Measurements from ENCODE around the gene TOR2A. TPM values are rescaled to one million over a fixed set of nuclear protein-coding genes. Genes with fewer than 3 reads are reported as not detected.

TOR2A gene
- total RNA-seq, 1 donor from 2014 or later, result 27.5 TPM

GRCh38 chr9:127726871-127727270 lies 8.2 kb downstream of the TOR2A start:
- H3K4me3 Mint-ChIP-seq (ENCODE audit: unreplicated experiment), result no peak overlapping the region
- H3K36me3 Mint-ChIP-seq (ENCODE audit: unreplicated experiment), result no peaks in the 10 kb centered on the region
- TF ChIP-seq CTCF (IDR thresholded peaks at IDR 0.05; ENCODE audit: partially characterized antibody, unreplicated experiment), result no peak
- peaks cover 4% of the 10 kb centered on the region for H3K9me3 Mint-ChIP-seq (ENCODE audit: unreplicated experiment)
- peaks cover 2% of the 10 kb centered on the region for H3K4me1 Mint-ChIP-seq (ENCODE audit: low read depth, unreplicated experiment)
- no peak for DNase-seq
- no peaks in the 10 kb centered on the region for H3K27me3 Mint-ChIP-seq (ENCODE audit: unreplicated experiment)
- H3K27ac Mint-ChIP-seq (ENCODE audit: unreplicated experiment), result no peak overlapping the region

- Mint-ChIP-seq H3K9me3 (ENCODE audit: unreplicated experiment) (peaks cover 1% of the 10 kb centered on the region), H3K27ac (ENCODE audit: unreplicated experiment) (no peak overlapping the region), H3K4me1 (ENCODE audit: low read depth, unreplicated experiment) (peaks cover 2% of the 10 kb centered on the region), H3K4me3 (ENCODE audit: unreplicated experiment) (no peak overlapping the region), H3K36me3 (ENCODE audit: unreplicated experiment) (no peaks in the 10 kb centered on the region), H3K27me3 (ENCODE audit: unreplicated experiment) (peaks cover 6% of the 10 kb centered on the region)
- DNase-seq, result no peak
- TF ChIP-seq CTCF (IDR thresholded peaks at IDR 0.05; ENCODE audit: partially characterized antibody, unreplicated experiment), result no peak
Observed at GRCh38 chr9:127724012-127724411, 11.1 kb downstream of the TOR2A start.

GRCh38 chr9:127723444-127723843 lies 11.7 kb downstream of the TOR2A start:
- Mint-ChIP-seq H3K27me3 (ENCODE audit: unreplicated experiment) (peaks cover 6% of the 10 kb centered on the region), H3K27ac (ENCODE audit: unreplicated experiment) (no peak overlapping the region), H3K36me3 (ENCODE audit: unreplicated experiment) (no peaks in the 10 kb centered on the region), H3K9me3 (ENCODE audit: unreplicated experiment) (peaks cover 1% of the 10 kb centered on the region), H3K4me1 (ENCODE audit: low read depth, unreplicated experiment) (peaks cover 2% of the 10 kb centered on the region), H3K4me3 (ENCODE audit: unreplicated experiment) (no peak overlapping the region)
- TF ChIP-seq CTCF (IDR thresholded peaks at IDR 0.05; ENCODE audit: partially characterized antibody, unreplicated experiment), result no peak
- DNase-seq, result no peak

GRCh38 chr9:127723013-127723412 lies 12.1 kb downstream of the TOR2A start:
- H3K9me3 Mint-ChIP-seq (ENCODE audit: unreplicated experiment), result peaks cover 1% of the 10 kb centered on the region
- no peak for DNase-seq
- no peak overlapping the region for H3K4me3 Mint-ChIP-seq (ENCODE audit: unreplicated experiment)
- H3K36me3 Mint-ChIP-seq (ENCODE audit: unreplicated experiment), result no peaks in the 10 kb centered on the region
- peaks cover 2% of the 10 kb centered on the region for H3K4me1 Mint-ChIP-seq (ENCODE audit: low read depth, unreplicated experiment)
- H3K27me3 Mint-ChIP-seq (ENCODE audit: unreplicated experiment), result peaks cover 6% of the 10 kb centered on the region
- TF ChIP-seq CTCF (IDR thresholded peaks at IDR 0.05; ENCODE audit: partially characterized antibody, unreplicated experiment), result no peak
- H3K27ac Mint-ChIP-seq (ENCODE audit: unreplicated experiment), result no peak overlapping the region

- Mint-ChIP-seq H3K4me1 (ENCODE audit: low read depth, unreplicated experiment) (peaks cover 1% of the 10 kb centered on the region), H3K27ac (ENCODE audit: unreplicated experiment) (no peak overlapping the region), H3K4me3 (ENCODE audit: unreplicated experiment) (no peak overlapping the region), H3K36me3 (ENCODE audit: unreplicated experiment) (no peaks in the 10 kb centered on the region), H3K9me3 (ENCODE audit: unreplicated experiment) (peaks cover 1% of the 10 kb centered on the region), H3K27me3 (ENCODE audit: unreplicated experiment) (peaks cover 6% of the 10 kb centered on the region)
- DNase-seq, result no peak
- TF ChIP-seq CTCF (IDR thresholded peaks at IDR 0.05; ENCODE audit: partially characterized antibody, unreplicated experiment), result no peak
Observed at GRCh38 chr9:127722055-127722745, 12.9 kb downstream of the TOR2A start.
